Left ventricle myocardium superior (tissue), 1 donor: Measurements from ENCODE around the gene CALD1. TPM values are rescaled to one million over a fixed set of nuclear protein-coding genes. Genes with fewer than 3 reads are reported as not detected.
A peak's percentile ranks its signal among the peaks of the same experiment; 100 is the strongest.

Experiments used
- ATAC-seq: fragments of 200-7000 bp; cut with Tn5 transposase; one replicate; pipeline ENCODE4 v1.9.1; 2020; ENCODE audit warnings: mild to moderate bottlenecking, moderate library complexity
- DNase-seq: peaks from one replicate; pipeline ENCODE4 v3.0.0-alpha.2; 2020
- intact Hi-C: fragments of 100-400 bp; cut with micrococcal nuclease; formaldehyde crosslinking; loops from one replicate; pipeline ENCODE4 v1.11.0; 2022
- long read RNA-seq: library from polyadenylated mRNA; unstranded; transcript quantifications from one replicate; pipeline ENCODE4 v2.0.0, GENCODE V29; 2021
- total RNA-seq: library from RNA; stranded (reverse); fragmentation: NEBNext Ultra II Directional; extraction: Animal tissue kit (Norgen Biotek cat#: 25700); gene quantifications from one replicate; pipeline ENCODE4 v1.2.1, GENCODE V29; 2021
- donor health status: DM: no; HTN: yes; CAD: no; lungs with severe emphysema.

Gene CALD1
- total RNA-seq: 118 TPM
- long read RNA-seq, full-length matches to known transcripts: 38 of 161 reads
- long read RNA-seq, partial matches to known transcripts: 88 of 161 reads
- long read RNA-seq, other reads (novel, unspliced or antisense): 35 of 161 reads

GRCh38 chr7:134778941-134779740, at the start of gene CALD1:
CALD1 (plus strand) TSS chr7:134779634; CDS start chr7:134867734, 88,100 bp downstream.
- intact Hi-C loops: loop anchor here (10.0 kb wide), 1 partner anchor 166 kb away; no protein-coding TSS in a partner anchor
- DNase-seq: peak; percentile 74
- peak; percentile 94 for ATAC-seq

- peak; percentile 53 for ATAC-seq
- DNase-seq: no peak
Measured at GRCh38 chr7:134729895-134730294, 49.5 kb upstream of the CALD1 start.

GRCh38 chr7:134730411-134730829, 49.0 kb upstream of the CALD1 start:
- intact Hi-C loops: no loop called here
- no peak for ATAC-seq

More at GRCh38 chr7:134729895-134730294, 49.5 kb upstream of the CALD1 start:
- intact Hi-C loops: no loop called here

GRCh38 chr7:134731616-134732015, 47.8 kb upstream of the CALD1 start:
- DNase-seq (no peak), ATAC-seq (no peak)
- intact Hi-C loops: no loop called here

More at GRCh38 chr7:134730411-134730829, 49.0 kb upstream of the CALD1 start:
- no peak for DNase-seq

- intact Hi-C loops: no loop called here
- peak; percentile 26 for DNase-seq
- no peak for ATAC-seq
Measured at GRCh38 chr7:134732728-134733127, 46.7 kb upstream of the CALD1 start.

- no peak for ATAC-seq
- intact Hi-C loops: no loop called here
Measured at GRCh38 chr7:134736381-134736780, 43.1 kb upstream of the CALD1 start.

GRCh38 chr7:134737566-134738345, 41.7 kb upstream of the CALD1 start:
- ATAC-seq (peak; percentile 64), DNase-seq (no peak)
- intact Hi-C loops: loop anchor here (2.0 kb wide), 1 partner anchor 75 kb away; no protein-coding TSS in a partner anchor

More at GRCh38 chr7:134736381-134736780, 43.1 kb upstream of the CALD1 start:
- DNase-seq: no peak

GRCh38 chr7:134739362-134739761, 40.1 kb upstream of the CALD1 start:
- ATAC-seq (no peak), DNase-seq (no peak)
- intact Hi-C loops: loop anchor here (2.0 kb wide), 1 partner anchor 73 kb away; no protein-coding TSS in a partner anchor

- no peak for DNase-seq
- no peak for ATAC-seq
- intact Hi-C loops: no loop called here
Measured at GRCh38 chr7:134740376-134740775, 39.1 kb upstream of the CALD1 start.

- intact Hi-C loops: no loop called here
- ATAC-seq (peak; percentile 65), DNase-seq (no peak)
Measured at GRCh38 chr7:134741907-134742635, 37.4 kb upstream of the CALD1 start.

GRCh38 chr7:134742688-134743350, 36.6 kb upstream of the CALD1 start:
- no peak for DNase-seq
- peak; percentile 53 for ATAC-seq
- intact Hi-C loops: no loop called here

GRCh38 chr7:134744569-134744968, 34.9 kb upstream of the CALD1 start:
- intact Hi-C loops: no loop called here

GRCh38 chr7:134747326-134747725, 32.1 kb upstream of the CALD1 start:
- no peak for DNase-seq
- ATAC-seq: no peak
- intact Hi-C loops: no loop called here

More at GRCh38 chr7:134744569-134744968, 34.9 kb upstream of the CALD1 start:
- no peak for ATAC-seq
- no peak for DNase-seq

- DNase-seq (no peak), ATAC-seq (peak; percentile 71)
- intact Hi-C loops: no loop called here
Measured at GRCh38 chr7:134750083-134751062, 29.1 kb upstream of the CALD1 start.

- intact Hi-C loops: no loop called here
- ATAC-seq (no peak), DNase-seq (no peak)
Measured at GRCh38 chr7:134752006-134752760, 27.3 kb upstream of the CALD1 start.

GRCh38 chr7:134755422-134756022, 23.9 kb upstream of the CALD1 start:
- intact Hi-C loops: loop anchor here (2.0 kb wide), 1 partner anchor 79 kb away; no protein-coding TSS in a partner anchor

More at GRCh38 chr7:134755422-134756022, 23.9 kb upstream of the CALD1 start:
- peak; percentile 44 for DNase-seq
- no peak for ATAC-seq
